Loucy (cell line): ENCODE data around the gene TRIM33.

Experiments used
- H2AFZ ChIP-seq: fragments of 200-600 bp; sonication (generic); 2 replicates; pipeline ENCODE4 v1.6.0; 2016; ENCODE audit warnings: antibody characterized with exemption, mild to moderate bottlenecking, low read length, moderate library complexity
- H3F3A ChIP-seq: fragments of 200-600 bp; 2 replicates; pipeline ENCODE4 v1.6.0; 2016; ENCODE audit warnings: antibody characterized with exemption, low read depth, mild to moderate bottlenecking
- H3K27me3 ChIP-seq: fragments of 200-600 bp; sonication (generic); 2 replicates; pipeline ENCODE4 v1.6.1; 2014; ENCODE audit warnings: low read length, mild to moderate bottlenecking; ENCODE audit not compliant: insufficient read depth, poor library complexity, severe bottlenecking
- H3K36me3 ChIP-seq: fragments of 200-600 bp; sonication (generic); 2 replicates; pipeline ENCODE4 v1.6.1; 2016; ENCODE audit warnings: low read length; ENCODE audit not compliant: insufficient read depth
- H3K4me1 ChIP-seq: fragments of 200-600 bp; sonication (generic); 2 replicates; pipeline ENCODE4 v1.5.1; 2014; ENCODE audit warnings: low read length, mild to moderate bottlenecking; ENCODE audit not compliant: insufficient read depth, poor library complexity, severe bottlenecking
- H3K4me2 ChIP-seq: fragments of 200-600 bp; sonication (generic); 2 replicates; pipeline ENCODE4 v1.6.0; 2014; ENCODE audit warnings: antibody characterized with exemption, low read length, low read depth, mild to moderate bottlenecking; ENCODE audit not compliant: poor library complexity, severe bottlenecking
- H3K4me3 ChIP-seq: fragments of 200-600 bp; sonication (generic); 2 replicates; pipeline ENCODE4 v1.5.1; 2014; ENCODE audit warnings: low read length, mild to moderate bottlenecking, mixed read lengths; ENCODE audit not compliant: poor library complexity, severe bottlenecking
- H3K79me2 ChIP-seq: fragments of 200-600 bp; sonication (generic); 2 replicates; pipeline ENCODE4 v1.6.1; 2014; ENCODE audit warnings: low read length; ENCODE audit not compliant: insufficient read depth
- H3K9ac ChIP-seq: fragments of 200-600 bp; sonication (generic); 2 replicates; pipeline ENCODE4 v1.6.0; 2014; ENCODE audit warnings: mild to moderate bottlenecking, low read depth, low read length, moderate library complexity; ENCODE audit not compliant: poor library complexity, severe bottlenecking
- H3K9me2 ChIP-seq: fragments of 200-600 bp; sonication (generic); replicated peaks from 2 replicates; pipeline ENCODE4 v1.6.1; 2016; ENCODE audit warnings: low read depth, low read length, mixed read lengths
- H3K9me3 ChIP-seq: fragments of 200-600 bp; sonication (generic); 2 replicates; pipeline ENCODE4 v1.6.1; 2014; ENCODE audit warnings: mild to moderate bottlenecking, antibody characterized with exemption, low read length, low read depth; ENCODE audit not compliant: insufficient read depth
- H4K20me1 ChIP-seq: fragments of 200-600 bp; sonication (generic); 2 replicates; pipeline ENCODE4 v1.6.0; 2014; ENCODE audit warnings: antibody characterized with exemption, low read length, mild to moderate bottlenecking; ENCODE audit not compliant: insufficient read depth, poor library complexity, severe bottlenecking
- CTCF ChIP-seq: fragments of 200-600 bp; sonication (generic); conservative IDR thresholded peaks from 2 replicates; pipeline ENCODE4 v1.5.1; 2014; ENCODE audit warnings: mild to moderate bottlenecking, antibody characterized with exemption, low read length
- EZH2phosphoT487 ChIP-seq: fragments of 200-600 bp; IDR thresholded peaks from 2 replicates; pipeline ENCODE4 v1.6.1; 2018; ENCODE audit warnings: antibody characterized with exemption, mild to moderate bottlenecking, moderate library complexity, borderline replicate concordance

Gene TRIM33

GRCh38 chr1:114455102-114455785 lies 55.8 kb downstream of the TRIM33 start:
- Histone ChIP-seq H3K4me3 (no peak overlapping the region), H3K4me1 (peaks cover 7% of the 10 kb centered on the region), H3K79me2 (peaks cover 31% of the 10 kb centered on the region), H2AFZ (no peak overlapping the region), H3K4me2 (no peak overlapping the region), H3K27me3 (no peaks in the 10 kb centered on the region), H4K20me1 (peaks cover 23% of the 10 kb centered on the region), H3K9ac (no peak overlapping the region), H3K9me3 (peaks cover 7% of the 10 kb centered on the region), H3K36me3 (peaks cover 90% of the 10 kb centered on the region), H3F3A (no peaks in the 10 kb centered on the region), H3K9me2 (no peaks in the 10 kb centered on the region)
- TF ChIP-seq CTCF = no peak
- TF ChIP-seq EZH2phosphoT487 = no peak

GRCh38 chr1:114454539-114454938 lies 56.5 kb downstream of the TRIM33 start:
- Histone ChIP-seq H3K4me1 (peaks cover 7% of the 10 kb centered on the region), H3K4me3 (no peak overlapping the region), H3K36me3 (peaks cover 90% of the 10 kb centered on the region), H3K9me2 (no peaks in the 10 kb centered on the region), H3F3A (no peaks in the 10 kb centered on the region), H3K9me3 (peaks cover 7% of the 10 kb centered on the region), H3K9ac (no peak overlapping the region), H3K4me2 (no peak overlapping the region), H3K27me3 (no peaks in the 10 kb centered on the region), H2AFZ (no peak overlapping the region), H4K20me1 (peaks cover 23% of the 10 kb centered on the region), H3K79me2 (peaks cover 31% of the 10 kb centered on the region)
- TF ChIP-seq EZH2phosphoT487 (no peak), CTCF (no peak)

- Histone ChIP-seq H3K4me2 (no peak overlapping the region), H3K9me3 (peaks cover under 1% of the 10 kb centered on the region; the same call in 1 of the 2 replicates), H3K36me3 (peaks cover 88% of the 10 kb centered on the region; the same call in 1 of the 2 replicates), H3K9me2 (no peaks in the 10 kb centered on the region), H3K27me3 (no peaks in the 10 kb centered on the region), H3K4me3 (no peak overlapping the region), H4K20me1 (peaks cover 14% of the 10 kb centered on the region), H3K79me2 (peaks cover 29% of the 10 kb centered on the region), H3F3A (no peaks in the 10 kb centered on the region), H3K9ac (no peak overlapping the region), H3K4me1 (peaks cover 4% of the 10 kb centered on the region), H2AFZ (no peak overlapping the region)
- no peak for TF ChIP-seq EZH2phosphoT487
- no peak for TF ChIP-seq CTCF
These were observed 57.6 kb downstream of the TRIM33 start for GRCh38 chr1:114453361-114453784.
